Activated CD4-positive, alpha-beta T cell treated with anti-CD3 and anti-CD28 coated beads, Interleukin-2, amount 10 ng/mL, durations not matched to agents 24 days and 14 days (primary cell): ENCODE results near the gene AUNIP. TPM values are rescaled to one million over a fixed set of nuclear protein-coding genes. Genes with fewer than 3 reads are reported as not detected.

Experiments used
- DNase-seq: peaks from one replicate; pipeline ENCODE4 v3.0.0; 2022
- H3K27ac Mint-ChIP-seq: one replicate; pipeline ENCODE4 v1.8.0; 2022; ENCODE audit warnings: mild to moderate bottlenecking, mixed read lengths
- H3K27me3 Mint-ChIP-seq: one replicate; pipeline ENCODE4 v1.8.0; 2022; ENCODE audit warnings: mixed read lengths
- H3K36me3 Mint-ChIP-seq: one replicate; pipeline ENCODE4 v1.8.0; 2022; ENCODE audit warnings: low read depth, mild to moderate bottlenecking, mixed read lengths
- H3K4me1 Mint-ChIP-seq: one replicate; pipeline ENCODE4 v1.8.0; 2021; ENCODE audit warnings: mixed read lengths
- H3K4me3 Mint-ChIP-seq: one replicate; pipeline ENCODE4 v1.8.0; 2022; ENCODE audit warnings: mild to moderate bottlenecking, moderate library complexity, mixed read lengths
- H3K9me3 Mint-ChIP-seq: one replicate; pipeline ENCODE4 v1.8.0; 2021; ENCODE audit warnings: mixed read lengths
- intact Hi-C: fragments of 100-400 bp; cut with micrococcal nuclease; formaldehyde crosslinking; loops from one replicate; pipeline ENCODE4 v1.15.1; 2023
- total RNA-seq: library from RNA; stranded (reverse); gene quantifications from 2 replicates; pipeline ENCODE4 v1.2.3, GENCODE V29; 2022

The AUNIP gene
- total RNA-seq, 1 donor from 2014 or later: 12.0 TPM

GRCh38 chr1:25898223-25899015 is 39.2 kb upstream of the AUNIP start:
- peaks cover 38% of the 10 kb centered on the region for H3K36me3 Mint-ChIP-seq
- peak overlapping the region; percentile 75 for H3K27ac Mint-ChIP-seq

GRCh38 chr1:25897754-25898153 is 38.5 kb upstream of the AUNIP start:
- Mint-ChIP-seq H3K27ac (no peak overlapping the region), H3K9me3 (no peaks in the 10 kb centered on the region), H3K27me3 (no peaks in the 10 kb centered on the region), H3K4me3 (no peak overlapping the region), H3K36me3 (peaks cover 33% of the 10 kb centered on the region), H3K4me1 (peaks cover 34% of the 10 kb centered on the region)
- DNase-seq: no peak
- intact Hi-C loops: no loop called here

More at GRCh38 chr1:25898223-25899015, 39.2 kb upstream of the AUNIP start:
- H3K27me3 Mint-ChIP-seq: no peaks in the 10 kb centered on the region
- no peak for DNase-seq
- H3K4me1 Mint-ChIP-seq: peaks cover 38% of the 10 kb centered on the region
- intact Hi-C loops: no loop called here
- H3K4me3 Mint-ChIP-seq: no peak overlapping the region
- H3K9me3 Mint-ChIP-seq: no peaks in the 10 kb centered on the region

GRCh38 chr1:25896266-25896665 is 37.0 kb upstream of the AUNIP start:
- Mint-ChIP-seq H3K36me3 (peaks cover 23% of the 10 kb centered on the region), H3K27ac (peak overlapping the region; percentile 67), H3K4me3 (no peak overlapping the region), H3K9me3 (no peaks in the 10 kb centered on the region), H3K27me3 (no peaks in the 10 kb centered on the region), H3K4me1 (peaks cover 31% of the 10 kb centered on the region)
- DNase-seq: no peak
- intact Hi-C loops: no loop called here

GRCh38 chr1:25895365-25895990 is 36.2 kb upstream of the AUNIP start:
- intact Hi-C loops: loop anchor here (1.0 kb wide), 3 partner anchors 10 to 103 kb away; partner anchors contain the start of gene PAFAH2
- Mint-ChIP-seq H3K4me1 (peaks cover 24% of the 10 kb centered on the region), H3K27me3 (no peaks in the 10 kb centered on the region), H3K36me3 (peaks cover 15% of the 10 kb centered on the region), H3K4me3 (no peak overlapping the region), H3K27ac (peak overlapping the region; percentile 64), H3K9me3 (no peaks in the 10 kb centered on the region)
- peak; percentile 97 for DNase-seq

- peaks cover 15% of the 10 kb centered on the region for H3K36me3 Mint-ChIP-seq
- intact Hi-C loops: no loop called here
- no peak overlapping the region for H3K4me3 Mint-ChIP-seq
- no peak for DNase-seq
- H3K27ac Mint-ChIP-seq: no peak overlapping the region
- no peaks in the 10 kb centered on the region for H3K27me3 Mint-ChIP-seq
- H3K9me3 Mint-ChIP-seq: no peaks in the 10 kb centered on the region
- peaks cover 12% of the 10 kb centered on the region for H3K4me1 Mint-ChIP-seq
Observed at GRCh38 chr1:25893116-25893515, 33.9 kb upstream of the AUNIP start.

- intact Hi-C loops: no loop called here
- no peaks in the 10 kb centered on the region for H3K27me3 Mint-ChIP-seq
- no peak overlapping the region for H3K27ac Mint-ChIP-seq
- no peaks in the 10 kb centered on the region for H3K9me3 Mint-ChIP-seq
- H3K36me3 Mint-ChIP-seq: peaks cover 17% of the 10 kb centered on the region
- no peak overlapping the region for H3K4me3 Mint-ChIP-seq
- DNase-seq: no peak
- H3K4me1 Mint-ChIP-seq: peaks cover 12% of the 10 kb centered on the region
Observed at GRCh38 chr1:25891606-25892005, 32.3 kb upstream of the AUNIP start.

GRCh38 chr1:25890239-25891034 is 31.2 kb upstream of the AUNIP start:
- Mint-ChIP-seq H3K4me3 (no peak overlapping the region), H3K4me1 (peaks cover 9% of the 10 kb centered on the region), H3K36me3 (peaks cover 16% of the 10 kb centered on the region), H3K27me3 (no peaks in the 10 kb centered on the region), H3K27ac (no peak overlapping the region), H3K9me3 (no peaks in the 10 kb centered on the region)
- intact Hi-C loops: no loop called here
- DNase-seq: no peak

GRCh38 chr1:25889470-25889869 is 30.2 kb upstream of the AUNIP start:
- H3K4me3 Mint-ChIP-seq: no peak overlapping the region
- H3K4me1 Mint-ChIP-seq: peaks cover 4% of the 10 kb centered on the region
- DNase-seq: no peak
- peaks cover 14% of the 10 kb centered on the region for H3K36me3 Mint-ChIP-seq
- H3K27me3 Mint-ChIP-seq: no peaks in the 10 kb centered on the region
- intact Hi-C loops: no loop called here
- H3K27ac Mint-ChIP-seq: no peak overlapping the region
- no peaks in the 10 kb centered on the region for H3K9me3 Mint-ChIP-seq

- no peak overlapping the region for H3K4me3 Mint-ChIP-seq
- no peak overlapping the region for H3K27ac Mint-ChIP-seq
- H3K27me3 Mint-ChIP-seq: no peaks in the 10 kb centered on the region
- intact Hi-C loops: no loop called here
- no peaks in the 10 kb centered on the region for H3K9me3 Mint-ChIP-seq
- H3K4me1 Mint-ChIP-seq: peaks cover 4% of the 10 kb centered on the region
- DNase-seq: no peak
- peaks cover 12% of the 10 kb centered on the region for H3K36me3 Mint-ChIP-seq
Observed at GRCh38 chr1:25888426-25888987, 29.2 kb upstream of the AUNIP start.

- H3K4me3 Mint-ChIP-seq: no peak overlapping the region
- intact Hi-C loops: no loop called here
- H3K4me1 Mint-ChIP-seq: no peaks in the 10 kb centered on the region
- no peaks in the 10 kb centered on the region for H3K9me3 Mint-ChIP-seq
- H3K27ac Mint-ChIP-seq: no peak overlapping the region
- DNase-seq: no peak
- peaks cover 12% of the 10 kb centered on the region for H3K36me3 Mint-ChIP-seq
- H3K27me3 Mint-ChIP-seq: no peaks in the 10 kb centered on the region
Observed at GRCh38 chr1:25885602-25886001, 26.3 kb upstream of the AUNIP start.

GRCh38 chr1:25881266-25881665 is 22.0 kb upstream of the AUNIP start:
- intact Hi-C loops: no loop called here
- H3K36me3 Mint-ChIP-seq: no peaks in the 10 kb centered on the region
- H3K27me3 Mint-ChIP-seq: peaks cover 12% of the 10 kb centered on the region
- no peaks in the 10 kb centered on the region for H3K9me3 Mint-ChIP-seq
- no peak overlapping the region for H3K4me3 Mint-ChIP-seq
- peaks cover 2% of the 10 kb centered on the region for H3K4me1 Mint-ChIP-seq
- DNase-seq: no peak
- no peak overlapping the region for H3K27ac Mint-ChIP-seq

GRCh38 chr1:25880518-25880917 is 21.3 kb upstream of the AUNIP start:
- Mint-ChIP-seq H3K27me3 (peaks cover 16% of the 10 kb centered on the region), H3K4me3 (no peak overlapping the region), H3K27ac (no peak overlapping the region), H3K36me3 (no peaks in the 10 kb centered on the region), H3K4me1 (peaks cover 2% of the 10 kb centered on the region), H3K9me3 (no peaks in the 10 kb centered on the region)
- DNase-seq: no peak
- intact Hi-C loops: no loop called here

- peaks cover 20% of the 10 kb centered on the region for H3K27me3 Mint-ChIP-seq
- DNase-seq: no peak
- H3K4me1 Mint-ChIP-seq: peaks cover 5% of the 10 kb centered on the region
- H3K36me3 Mint-ChIP-seq: no peaks in the 10 kb centered on the region
- no peak overlapping the region for H3K27ac Mint-ChIP-seq
- no peaks in the 10 kb centered on the region for H3K9me3 Mint-ChIP-seq
- intact Hi-C loops: no loop called here
- H3K4me3 Mint-ChIP-seq: no peak overlapping the region
Observed at GRCh38 chr1:25879675-25880074, 20.4 kb upstream of the AUNIP start.

GRCh38 chr1:25878690-25879089 is 19.4 kb upstream of the AUNIP start:
- H3K36me3 Mint-ChIP-seq: no peaks in the 10 kb centered on the region
- H3K4me3 Mint-ChIP-seq: no peak overlapping the region
- H3K27ac Mint-ChIP-seq: no peak overlapping the region
- peaks cover 20% of the 10 kb centered on the region for H3K27me3 Mint-ChIP-seq
- no peaks in the 10 kb centered on the region for H3K9me3 Mint-ChIP-seq
- intact Hi-C loops: no loop called here
- DNase-seq: no peak
- peaks cover 5% of the 10 kb centered on the region for H3K4me1 Mint-ChIP-seq
